Dermis lymphatic vessel endothelial cell (primary cell): ENCODE data around the gene TMEM184C. TPM values are rescaled to one million over a fixed set of nuclear protein-coding genes. Genes with fewer than 3 reads are reported as not detected.

Experiments
- total RNA-seq: library from RNA; depleted of rRNA; stranded (reverse); fragments of >200 nt; gene quantifications from 2 replicates; pipeline ENCODE4 v1.2.1, GENCODE V29; 2014

The TMEM184C gene
- total RNA-seq = 32.1 and 36.5 TPM in 2 replicates

GRCh38 chr4:147617173-147617840, at the start of gene TMEM184C:
Gene TMEM184C (plus strand): TSS chr4:147617397. CDS start chr4:147617957, 560 bp downstream.

GRCh38 chr4:147683717-147684700, 66.8 kb downstream of the TMEM184C start, which contains the start of gene PRMT9:
Gene PRMT9 (minus strand): TSS chr4:147684163. CDS start chr4:147683987, 176 bp downstream.

Other genes starting within 250 kb of the TMEM184C start
- 0.34 and 1.3 TPM in 2 replicates for gene EDNRA, start 136.3 kb upstream of the TMEM184C start, total RNA-seq
- 8.6 and 15.0 TPM in 2 replicates for gene PRMT9, start 66.8 kb downstream of the TMEM184C start, total RNA-seq
- gene ARHGAP10, start 114.7 kb downstream of the TMEM184C start, total RNA-seq = 8.9 and 9.7 TPM in 2 replicates